Fibroblast of the aortic adventitia (primary cell): ENCODE results near the gene ZNF683. TPM values are rescaled to one million over a fixed set of nuclear protein-coding genes. Genes with fewer than 3 reads are reported as not detected.

Experiments
- DNase-seq: peaks from one replicate; pipeline ENCODE4 v3.0.0-alpha.2; 2010; ENCODE audit warnings: low read depth
- H3K4me3 ChIP-seq: 2 replicates; pipeline ENCODE4 v1.5.1; 2011; ENCODE audit warnings: low read depth, mild to moderate bottlenecking, control low read depth, low read length, moderate library complexity
- CTCF ChIP-seq: IDR thresholded peaks from 2 replicates; pipeline ENCODE4 v1.5.1; 2011; ENCODE audit warnings: mild to moderate bottlenecking, low read length, control low read depth, inconsistent platforms; ENCODE audit not compliant: insufficient read depth
- total RNA-seq: library from RNA; depleted of rRNA; stranded (reverse); fragments of >200 nt; gene quantifications from 2 replicates; pipeline ENCODE4 v1.2.3, GENCODE V29; 2012; ENCODE audit warnings: low replicate concordance

ZNF683 gene
- total RNA-seq, 1 donor, result not detected

GRCh38 chr1:26373789-26374188 lies 1.2 kb upstream of the ZNF683 start:
- H3K4me3 ChIP-seq, result no peak overlapping the region
- TF ChIP-seq CTCF, result no peak
- DNase-seq, result peak; percentile 21

- TF ChIP-seq CTCF, result no peak
- DNase-seq, result no peak
- no peak overlapping the region for H3K4me3 ChIP-seq
Observed at GRCh38 chr1:26373281-26373680, 731 bp upstream of the ZNF683 start.

GRCh38 chr1:26372039-26372438 lies 511 bp downstream of the ZNF683 start:
- no peak overlapping the region for H3K4me3 ChIP-seq
- no peak for DNase-seq
- TF ChIP-seq CTCF, result no peak

GRCh38 chr1:26370591-26371382 lies 1.8 kb downstream of the ZNF683 start:
- no peak for DNase-seq
- TF ChIP-seq CTCF, result no peak
- no peak overlapping the region for H3K4me3 ChIP-seq

GRCh38 chr1:26368486-26368885 lies 4.1 kb downstream of the ZNF683 start:
- DNase-seq, result no peak
- TF ChIP-seq CTCF, result no peak
- H3K4me3 ChIP-seq, result no peak overlapping the region

- no peak overlapping the region for H3K4me3 ChIP-seq
- DNase-seq, result no peak
- TF ChIP-seq CTCF, result no peak
Observed at GRCh38 chr1:26368006-26368405, 4.5 kb downstream of the ZNF683 start.

- no peak for DNase-seq
- no peak for TF ChIP-seq CTCF
- no peak overlapping the region for H3K4me3 ChIP-seq
Observed at GRCh38 chr1:26367441-26367840, 5.1 kb downstream of the ZNF683 start.
